HEK293 (cell line): Measurements from ENCODE around the gene CCBE1.
A peak's percentile ranks its signal among the peaks of the same experiment; 100 is the strongest.

ENCODE experiments used
- CTCF ChIA-PET: fragments of 350-600 bp; formaldehyde crosslinking; extraction: SDS; loops from one replicate; lab custom pipeline; 2021; ENCODE audit warnings: antibody characterized with exemption; lab: Yijun Ruan, JAX
- POLR2A ChIA-PET: fragments of 300-600 bp; formaldehyde crosslinking; extraction: SDS; loops from one replicate; lab custom pipeline; 2020; ENCODE audit warnings: antibody characterized with exemption, inconsistent platforms; lab: Yijun Ruan, JAX
- H3K27ac ChIP-seq: fragments of 200-500 bp; sonication (Bioruptor generic); 2 replicates; pipeline ENCODE4 v1.5.1; 2014; ENCODE audit warnings: low read depth, low read length, control low read depth, inconsistent platforms; ENCODE audit errors: extremely low read depth
- H3K36me3 ChIP-seq, 2 experiments: fragments of 200-500 bp in 1 of 2; sonication (Bioruptor generic) in 1 of 2; 1 replicate in 1 of 2; 2 replicates in 1 of 2; pipeline ENCODE4 v1.5.1; 2014 to 2017; ENCODE audit warnings: inconsistent platforms in 2 of 2, low read length in 2 of 2; ENCODE audit not compliant: control insufficient read depth in 2 of 2, insufficient read depth in 1 of 2
- H3K4me1 ChIP-seq: fragments of 200-500 bp; sonication (Bioruptor generic); 2 replicates; pipeline ENCODE4 v1.5.1; 2014; ENCODE audit warnings: mild to moderate bottlenecking, low read length, inconsistent platforms; ENCODE audit not compliant: control insufficient read depth, insufficient read depth
- H3K4me3 ChIP-seq: 2 replicates; pipeline ENCODE4 v1.5.1; 2011; ENCODE audit warnings: low read depth, mild to moderate bottlenecking, control low read depth, low read length, moderate library complexity
- H3K9me3 ChIP-seq: fragments of 200-500 bp; sonication (Bioruptor generic); 2 replicates; pipeline ENCODE4 v1.5.1; 2014; ENCODE audit warnings: low read depth, low read length, inconsistent platforms; ENCODE audit not compliant: control insufficient read depth, insufficient read depth
- BCL11B ChIP-seq: fragments of 450-650 bp; formaldehyde crosslinking; IDR thresholded peaks from 2 replicates; pipeline ENCODE4 v1.5.1; 2016; ENCODE audit warnings: low read depth, missing biosample characterization, missing genetic modification characterization
- ELK4 ChIP-seq: IDR thresholded peaks from 2 replicates; pipeline ENCODE4 v1.6.1; 2011; ENCODE audit warnings: mild to moderate bottlenecking, low read depth, low read length, borderline replicate concordance
- KLF10 ChIP-seq: fragments of 450-650 bp; IDR thresholded peaks from 2 replicates; pipeline ENCODE4 v1.5.1; 2018; ENCODE audit warnings: missing biosample characterization, mild to moderate bottlenecking, missing genetic modification characterization
- KLF7 ChIP-seq: fragments of 450-650 bp; formaldehyde crosslinking; IDR thresholded peaks from 2 replicates; pipeline ENCODE4 v1.5.1; 2016; ENCODE audit warnings: missing biosample characterization, missing genetic modification characterization, borderline replicate concordance
- MYNN ChIP-seq: fragments of 450-650 bp; formaldehyde crosslinking; IDR thresholded peaks from 2 replicates; pipeline ENCODE4 v1.5.1; 2016; ENCODE audit warnings: missing biosample characterization, missing genetic modification characterization, borderline replicate concordance
- PRDM4 ChIP-seq: fragments of 450-650 bp; formaldehyde crosslinking; IDR thresholded peaks from 2 replicates; pipeline ENCODE4 v1.5.1; 2017; ENCODE audit warnings: missing biosample characterization, missing genetic modification characterization
- SCRT2 ChIP-seq: fragments of 450-650 bp; formaldehyde crosslinking; IDR thresholded peaks from 2 replicates; pipeline ENCODE4 v1.5.1; 2016; ENCODE audit warnings: missing biosample characterization, missing genetic modification characterization
- ZBTB21 ChIP-seq: fragments of 450-650 bp; formaldehyde crosslinking; IDR thresholded peaks from 2 replicates; pipeline ENCODE4 v1.5.1; 2017; ENCODE audit warnings: missing biosample characterization, missing genetic modification characterization
- ZBTB6 ChIP-seq: fragments of 450-650 bp; formaldehyde crosslinking; IDR thresholded peaks from 2 replicates; pipeline ENCODE4 v1.5.1; 2017; ENCODE audit warnings: missing biosample characterization, missing genetic modification characterization
- ZBTB8A ChIP-seq: fragments of 450-650 bp; formaldehyde crosslinking; IDR thresholded peaks from 2 replicates; pipeline ENCODE4 v1.5.1; 2016; ENCODE audit warnings: missing biosample characterization, missing genetic modification characterization
- ZFP3 ChIP-seq: fragments of 450-650 bp; formaldehyde crosslinking; IDR thresholded peaks from 2 replicates; pipeline ENCODE4 v1.5.1; 2016; ENCODE audit warnings: low read depth, missing biosample characterization, missing genetic modification characterization
- ZFP37 ChIP-seq: fragments of 450-650 bp; formaldehyde crosslinking; IDR thresholded peaks from 2 replicates; pipeline ENCODE4 v1.5.1; 2016; ENCODE audit warnings: missing biosample characterization, missing genetic modification characterization
- ZNF138 ChIP-seq: fragments of 450-650 bp; formaldehyde crosslinking; IDR thresholded peaks from 2 replicates; pipeline ENCODE4 v1.5.1; 2016; ENCODE audit warnings: missing biosample characterization, missing genetic modification characterization, borderline replicate concordance
- ZNF223 ChIP-seq: fragments of 450-650 bp; formaldehyde crosslinking; IDR thresholded peaks from 2 replicates; pipeline ENCODE4 v1.5.1; 2016; ENCODE audit warnings: missing biosample characterization, missing genetic modification characterization
- ZNF423 ChIP-seq: fragments of 450-650 bp; formaldehyde crosslinking; IDR thresholded peaks from 2 replicates; pipeline ENCODE4 v1.5.1; 2016; ENCODE audit warnings: missing biosample characterization, missing genetic modification characterization
- ZNF501 ChIP-seq: fragments of 450-650 bp; formaldehyde crosslinking; IDR thresholded peaks from 2 replicates; pipeline ENCODE4 v1.5.1; 2016; ENCODE audit warnings: missing biosample characterization, missing genetic modification characterization
- ZNF514 ChIP-seq: fragments of 450-650 bp; formaldehyde crosslinking; IDR thresholded peaks from 2 replicates; pipeline ENCODE4 v1.5.1; 2016; ENCODE audit warnings: missing biosample characterization, missing genetic modification characterization
- ZNF555 ChIP-seq: fragments of 450-650 bp; formaldehyde crosslinking; conservative IDR thresholded peaks from 2 replicates; pipeline ENCODE4 v1.5.1; 2017; ENCODE audit warnings: missing biosample characterization, mild to moderate bottlenecking, missing genetic modification characterization, inconsistent platforms
- ZNF560 ChIP-seq: fragments of 450-650 bp; formaldehyde crosslinking; IDR thresholded peaks from 2 replicates; pipeline ENCODE4 v1.5.1; 2017; ENCODE audit warnings: missing biosample characterization, missing genetic modification characterization, borderline replicate concordance
- ZNF561 ChIP-seq: fragments of 450-650 bp; IDR thresholded peaks from 2 replicates; pipeline ENCODE4 v1.5.1; 2018; ENCODE audit warnings: missing biosample characterization, missing genetic modification characterization, borderline replicate concordance
- ZNF664 ChIP-seq: fragments of 450-650 bp; formaldehyde crosslinking; IDR thresholded peaks from 2 replicates; pipeline ENCODE4 v1.5.1; 2016; ENCODE audit warnings: missing biosample characterization, missing genetic modification characterization
- TF ChIP-seq, protein P1 (sequence below): fragments of 450-650 bp; formaldehyde crosslinking; IDR thresholded peaks from 2 replicates; pipeline ENCODE4 v1.5.1; 2016; ENCODE audit warnings: missing biosample characterization, missing genetic modification characterization
- TF ChIP-seq, protein P2 (sequence below): fragments of 450-650 bp; formaldehyde crosslinking; conservative IDR thresholded peaks from 2 replicates; pipeline ENCODE4 v1.5.1; 2016; ENCODE audit warnings: low read depth, missing biosample characterization, missing genetic modification characterization

The CCBE1 gene

GRCh38 chr18:59488899-59489298 is 208.3 kb downstream of the CCBE1 start:
- no peaks in the 10 kb centered on the region for H3K9me3 ChIP-seq
- ChIA-PET POLR2A (no interaction called here), CTCF (interaction anchor here (0.5 kb wide), 1 partner anchor 13 kb away, joined by 3 read pairs; no protein-coding TSS in a partner anchor)
- TF ChIP-seq SCRT2 (tag by site-specific recombination) = no peak
- H3K36me3 ChIP-seq = no peaks in the 10 kb centered on the region
- H3K4me3 ChIP-seq = no peak overlapping the region
- H3K4me1 ChIP-seq = peaks cover 18% of the 10 kb centered on the region
- H3K27ac ChIP-seq = no peak overlapping the region

- Histone ChIP-seq H3K36me3 (no peaks in the 10 kb centered on the region), H3K4me1 (peaks cover 18% of the 10 kb centered on the region), H3K9me3 (no peaks in the 10 kb centered on the region), H3K27ac (no peak overlapping the region), H3K4me3 (no peak overlapping the region)
- POLR2A ChIA-PET = interaction anchor here (1.0 to 1.4 kb wide), 3 partner anchors 26 to 415 kb away, joined by 4 to 5 read pairs (median 5); partner anchors contain the start of genes CCBE1 and PMAIP1
- CTCF ChIA-PET = interaction anchor here (0.7 to 2.7 kb wide), 4 partner anchors 26 to 336 kb away, joined by 3 to 21 read pairs (median 6); no protein-coding TSS in a partner anchor
- peak; percentile 87 for TF ChIP-seq ZNF555 (tag by site-specific recombination)
- 0 out of 2 replicates have a peak, but pooled peaks have one; percentile 25 for TF ChIP-seq BCL11B (tag by site-specific recombination)
- peak; percentile 82 for TF ChIP-seq ZNF501 (tag by site-specific recombination)
- TF ChIP-seq PRDM4 (tag by site-specific recombination) = no peak
- TF ChIP-seq ZBTB8A = peak; percentile 79
- TF ChIP-seq MYNN (tag by site-specific recombination) = no peak
- TF ChIP-seq, protein P1, sequence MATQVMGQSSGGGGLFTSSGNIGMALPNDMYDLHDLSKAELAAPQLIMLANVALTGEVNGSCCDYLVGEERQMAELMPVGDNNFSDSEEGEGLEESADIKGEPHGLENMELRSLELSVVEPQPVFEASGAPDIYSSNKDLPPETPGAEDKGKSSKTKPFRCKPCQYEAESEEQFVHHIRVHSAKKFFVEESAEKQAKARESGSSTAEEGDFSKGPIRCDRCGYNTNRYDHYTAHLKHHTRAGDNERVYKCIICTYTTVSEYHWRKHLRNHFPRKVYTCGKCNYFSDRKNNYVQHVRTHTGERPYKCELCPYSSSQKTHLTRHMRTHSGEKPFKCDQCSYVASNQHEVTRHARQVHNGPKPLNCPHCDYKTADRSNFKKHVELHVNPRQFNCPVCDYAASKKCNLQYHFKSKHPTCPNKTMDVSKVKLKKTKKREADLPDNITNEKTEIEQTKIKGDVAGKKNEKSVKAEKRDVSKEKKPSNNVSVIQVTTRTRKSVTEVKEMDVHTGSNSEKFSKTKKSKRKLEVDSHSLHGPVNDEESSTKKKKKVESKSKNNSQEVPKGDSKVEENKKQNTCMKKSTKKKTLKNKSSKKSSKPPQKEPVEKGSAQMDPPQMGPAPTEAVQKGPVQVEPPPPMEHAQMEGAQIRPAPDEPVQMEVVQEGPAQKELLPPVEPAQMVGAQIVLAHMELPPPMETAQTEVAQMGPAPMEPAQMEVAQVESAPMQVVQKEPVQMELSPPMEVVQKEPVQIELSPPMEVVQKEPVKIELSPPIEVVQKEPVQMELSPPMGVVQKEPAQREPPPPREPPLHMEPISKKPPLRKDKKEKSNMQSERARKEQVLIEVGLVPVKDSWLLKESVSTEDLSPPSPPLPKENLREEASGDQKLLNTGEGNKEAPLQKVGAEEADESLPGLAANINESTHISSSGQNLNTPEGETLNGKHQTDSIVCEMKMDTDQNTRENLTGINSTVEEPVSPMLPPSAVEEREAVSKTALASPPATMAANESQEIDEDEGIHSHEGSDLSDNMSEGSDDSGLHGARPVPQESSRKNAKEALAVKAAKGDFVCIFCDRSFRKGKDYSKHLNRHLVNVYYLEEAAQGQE (tag by site-specific recombination) = peak; percentile 70
- 0 out of 2 replicates have a peak, but pooled peaks have one; percentile 39 for TF ChIP-seq ZNF223 (tag by site-specific recombination)
- no peak for TF ChIP-seq KLF7 (tag by site-specific recombination)
- TF ChIP-seq KLF10 (tag by site-specific recombination) = no peak
- TF ChIP-seq ZNF423 (tag by site-specific recombination) = no peak
- peak; percentile 44; the same call in 1 of the 2 replicates for TF ChIP-seq ZFP3 (tag by site-specific recombination)
- no peak for TF ChIP-seq ZBTB6
- TF ChIP-seq ZNF560 = peak; percentile 93
- 0 out of 2 replicates have a peak, but pooled peaks have one; percentile 26 for TF ChIP-seq ZFP37
- TF ChIP-seq, protein P2, sequence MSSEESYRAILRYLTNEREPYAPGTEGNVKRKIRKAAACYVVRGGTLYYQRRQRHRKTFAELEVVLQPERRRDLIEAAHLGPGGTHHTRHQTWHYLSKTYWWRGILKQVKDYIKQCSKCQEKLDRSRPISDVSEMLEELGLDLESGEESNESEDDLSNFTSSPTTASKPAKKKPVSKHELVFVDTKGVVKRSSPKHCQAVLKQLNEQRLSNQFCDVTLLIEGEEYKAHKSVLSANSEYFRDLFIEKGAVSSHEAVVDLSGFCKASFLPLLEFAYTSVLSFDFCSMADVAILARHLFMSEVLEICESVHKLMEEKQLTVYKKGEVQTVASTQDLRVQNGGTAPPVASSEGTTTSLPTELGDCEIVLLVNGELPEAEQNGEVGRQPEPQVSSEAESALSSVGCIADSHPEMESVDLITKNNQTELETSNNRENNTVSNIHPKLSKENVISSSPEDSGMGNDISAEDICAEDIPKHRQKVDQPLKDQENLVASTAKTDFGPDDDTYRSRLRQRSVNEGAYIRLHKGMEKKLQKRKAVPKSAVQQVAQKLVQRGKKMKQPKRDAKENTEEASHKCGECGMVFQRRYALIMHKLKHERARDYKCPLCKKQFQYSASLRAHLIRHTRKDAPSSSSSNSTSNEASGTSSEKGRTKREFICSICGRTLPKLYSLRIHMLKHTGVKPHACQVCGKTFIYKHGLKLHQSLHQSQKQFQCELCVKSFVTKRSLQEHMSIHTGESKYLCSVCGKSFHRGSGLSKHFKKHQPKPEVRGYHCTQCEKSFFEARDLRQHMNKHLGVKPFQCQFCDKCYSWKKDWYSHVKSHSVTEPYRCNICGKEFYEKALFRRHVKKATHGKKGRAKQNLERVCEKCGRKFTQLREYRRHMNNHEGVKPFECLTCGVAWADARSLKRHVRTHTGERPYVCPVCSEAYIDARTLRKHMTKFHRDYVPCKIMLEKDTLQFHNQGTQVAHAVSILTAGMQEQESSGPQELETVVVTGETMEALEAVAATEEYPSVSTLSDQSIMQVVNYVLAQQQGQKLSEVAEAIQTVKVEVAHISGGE (tag by site-specific recombination) = peak; percentile 89
- TF ChIP-seq ZBTB21 = no peak
- TF ChIP-seq ZNF561 = no peak
- TF ChIP-seq ZNF514 (tag by site-specific recombination) = peak; percentile 88; the same call in 1 of the 2 replicates
- no peak for TF ChIP-seq ELK4
- peak; percentile 64; the same call in 1 of the 2 replicates for TF ChIP-seq ZNF664 (tag by site-specific recombination)
- TF ChIP-seq ZNF138 (tag by site-specific recombination) = 0 out of 2 replicates have a peak, but pooled peaks have one; percentile 58
These were observed 211.8 kb downstream of the CCBE1 start for GRCh38 chr18:59485382-59485781.
